WERI-Rb-1 (cell line): Measurements from ENCODE around the gene MBOAT2.
"Not testable (repeated sequence)": the region's sequence is repeated elsewhere in the genome, so short reads cannot be mapped to it uniquely, and the experiment has no call there.

Experiments
- DNase-seq: peaks from one replicate; pipeline ENCODE4 v3.0.0-alpha.2; 2020
- H3K27ac ChIP-seq: fragments of 250-450 bp; sonication (Bioruptor Pico); 2 replicates; pipeline ENCODE4 v1.5.1; 2020; ENCODE audit warnings: mild to moderate bottlenecking, moderate library complexity
- H3K27me3 ChIP-seq: fragments of 250-450 bp; sonication (Bioruptor Pico); 2 replicates; pipeline ENCODE4 v1.5.1; 2021; ENCODE audit warnings: mild to moderate bottlenecking, low read depth, moderate library complexity; ENCODE audit not compliant: insufficient read depth, severe bottlenecking
- H3K36me3 ChIP-seq: fragments of 250-450 bp; sonication (Bioruptor Pico); 2 replicates; pipeline ENCODE4 v1.5.1; 2020; ENCODE audit warnings: mild to moderate bottlenecking, moderate library complexity
- H3K4me3 ChIP-seq: 2 replicates; pipeline ENCODE4 v1.5.1; 2011; ENCODE audit warnings: low read depth, mild to moderate bottlenecking, control low read depth, low read length
- H3K9me3 ChIP-seq: fragments of 250-450 bp; sonication (Bioruptor Pico); 2 replicates; pipeline ENCODE4 v1.5.1; 2021; ENCODE audit warnings: mild to moderate bottlenecking, moderate library complexity; ENCODE audit not compliant: severe bottlenecking
- TF ChIP-seq, protein P1 (sequence below): IDR thresholded peaks from 2 replicates; pipeline ENCODE4 v1.5.1; 2011; ENCODE audit warnings: low read depth, mild to moderate bottlenecking, control low read depth, inconsistent platforms, low read length

The MBOAT2 gene

GRCh38 chr2:8923183-8923582 lies 80.3 kb downstream of the MBOAT2 start:
- TF ChIP-seq, protein P1, sequence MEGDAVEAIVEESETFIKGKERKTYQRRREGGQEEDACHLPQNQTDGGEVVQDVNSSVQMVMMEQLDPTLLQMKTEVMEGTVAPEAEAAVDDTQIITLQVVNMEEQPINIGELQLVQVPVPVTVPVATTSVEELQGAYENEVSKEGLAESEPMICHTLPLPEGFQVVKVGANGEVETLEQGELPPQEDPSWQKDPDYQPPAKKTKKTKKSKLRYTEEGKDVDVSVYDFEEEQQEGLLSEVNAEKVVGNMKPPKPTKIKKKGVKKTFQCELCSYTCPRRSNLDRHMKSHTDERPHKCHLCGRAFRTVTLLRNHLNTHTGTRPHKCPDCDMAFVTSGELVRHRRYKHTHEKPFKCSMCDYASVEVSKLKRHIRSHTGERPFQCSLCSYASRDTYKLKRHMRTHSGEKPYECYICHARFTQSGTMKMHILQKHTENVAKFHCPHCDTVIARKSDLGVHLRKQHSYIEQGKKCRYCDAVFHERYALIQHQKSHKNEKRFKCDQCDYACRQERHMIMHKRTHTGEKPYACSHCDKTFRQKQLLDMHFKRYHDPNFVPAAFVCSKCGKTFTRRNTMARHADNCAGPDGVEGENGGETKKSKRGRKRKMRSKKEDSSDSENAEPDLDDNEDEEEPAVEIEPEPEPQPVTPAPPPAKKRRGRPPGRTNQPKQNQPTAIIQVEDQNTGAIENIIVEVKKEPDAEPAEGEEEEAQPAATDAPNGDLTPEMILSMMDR, result no peak

GRCh38 chr2:8922431-8922830 lies 81.1 kb downstream of the MBOAT2 start:
- no peaks in the 10 kb centered on the region for H3K9me3 ChIP-seq
- H3K4me3 ChIP-seq, result no peak overlapping the region
- no peak for DNase-seq
- no peaks in the 10 kb centered on the region; the same call in none of the 2 replicates for H3K36me3 ChIP-seq
- TF ChIP-seq, protein P1, result no peak
- H3K27me3 ChIP-seq, result no peaks in the 10 kb centered on the region
- H3K27ac ChIP-seq, result no peak overlapping the region

More at GRCh38 chr2:8923183-8923582, 80.3 kb downstream of the MBOAT2 start:
- Histone ChIP-seq H3K27me3 (no peaks in the 10 kb centered on the region), H3K4me3 (no peak overlapping the region), H3K27ac (no peak overlapping the region), H3K36me3 (no peaks in the 10 kb centered on the region; the same call in none of the 2 replicates), H3K9me3 (no peaks in the 10 kb centered on the region)
- DNase-seq, result no peak

DNA sequence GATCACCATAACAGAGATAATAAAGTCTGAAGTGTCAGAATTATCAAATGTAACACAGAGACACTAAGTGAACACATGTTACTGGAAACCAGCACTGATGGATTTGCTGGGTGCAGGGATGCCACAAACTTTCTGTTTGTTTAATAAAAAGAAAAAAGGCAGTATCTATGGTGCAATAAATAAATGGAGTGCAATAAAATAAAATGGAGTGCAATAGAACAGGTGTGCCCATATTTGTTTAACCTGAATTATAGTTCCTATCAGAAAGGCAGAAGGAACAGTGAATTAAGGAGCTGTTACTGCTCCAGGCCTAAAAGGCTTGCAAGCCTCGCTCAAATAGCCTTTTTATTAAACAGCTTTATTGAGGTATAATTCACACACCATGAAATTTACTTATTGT lies 85.1 kb downstream of the MBOAT2 start:
- Histone ChIP-seq H3K4me3 (no peak overlapping the region), H3K27me3 (no peaks in the 10 kb centered on the region), H3K27ac (no peak overlapping the region), H3K9me3 (no peaks in the 10 kb centered on the region), H3K36me3 (no peaks in the 10 kb centered on the region; the same call in 1 of the 2 replicates)
- no peak for DNase-seq
- TF ChIP-seq, protein P1, result no peak

DNA sequence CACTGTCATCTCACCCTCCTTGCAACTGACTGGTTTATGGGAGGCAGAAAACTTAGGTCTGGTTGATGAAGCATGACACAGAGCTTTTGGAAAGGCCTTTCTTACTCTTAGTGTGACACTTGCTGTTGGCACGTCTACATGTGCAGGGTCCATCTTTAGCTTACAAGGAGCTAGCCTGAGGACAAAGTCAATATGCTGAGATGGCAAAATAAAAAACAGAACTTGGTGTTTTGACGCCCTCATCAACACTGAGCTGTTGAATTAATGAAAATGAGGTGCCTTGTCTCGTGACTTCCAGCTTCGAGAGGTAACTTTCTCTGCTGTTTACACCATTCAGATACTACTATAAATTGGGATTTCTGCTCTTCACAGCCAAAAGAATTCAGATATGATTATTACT lies 87.5 kb downstream of the MBOAT2 start:
- no peak overlapping the region for H3K4me3 ChIP-seq
- TF ChIP-seq, protein P1, result no peak
- H3K27ac ChIP-seq, result no peak overlapping the region
- H3K36me3 ChIP-seq, result no peaks in the 10 kb centered on the region; the same call in 1 of the 2 replicates
- H3K27me3 ChIP-seq, result no peaks in the 10 kb centered on the region
- no peak for DNase-seq
- H3K9me3 ChIP-seq, result peaks cover 2% of the 10 kb centered on the region

GRCh38 chr2:8913767-8914166 lies 89.7 kb downstream of the MBOAT2 start:
- H3K27me3 ChIP-seq, H3K36me3 ChIP-seq, H3K9me3 ChIP-seq: not testable (repeated sequence)

GRCh38 chr2:8907764-8908288 lies 95.7 kb downstream of the MBOAT2 start:
- H3K27me3 ChIP-seq, result no peaks in the 10 kb centered on the region
- peaks cover 8% of the 10 kb centered on the region for H3K9me3 ChIP-seq
- no peak for DNase-seq
- TF ChIP-seq, protein P1, result no peak
- no peak overlapping the region for H3K4me3 ChIP-seq
- peaks cover 12% of the 10 kb centered on the region for H3K36me3 ChIP-seq
- no peak overlapping the region for H3K27ac ChIP-seq

More at GRCh38 chr2:8913767-8914166, 89.7 kb downstream of the MBOAT2 start:
- not testable (repeated sequence) for H3K4me3 ChIP-seq, DNase-seq, H3K27ac ChIP-seq

DNA sequence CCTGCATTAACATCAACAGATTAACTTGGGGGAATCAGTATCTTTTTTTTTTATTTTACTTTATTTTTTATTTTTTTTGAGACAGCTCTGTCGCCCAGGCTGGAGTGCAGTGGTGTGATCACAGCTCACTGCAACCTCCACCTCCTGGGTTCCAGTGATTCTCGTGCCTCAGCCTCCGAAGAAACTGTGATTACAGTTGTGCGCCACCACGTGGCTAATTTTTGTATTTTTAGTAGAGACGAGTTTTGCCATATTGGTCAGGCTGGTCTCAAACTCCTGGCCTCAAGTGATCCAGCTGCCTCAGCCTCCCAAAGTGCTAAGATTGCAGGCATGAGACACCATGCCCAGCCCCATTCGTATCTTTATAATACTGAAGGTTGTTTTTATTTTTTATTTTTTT lies 99.6 kb downstream of the MBOAT2 start:
- H3K36me3 ChIP-seq, result peaks cover 16% of the 10 kb centered on the region
- H3K9me3 ChIP-seq, H3K4me3 ChIP-seq, H3K27me3 ChIP-seq, H3K27ac ChIP-seq, DNase-seq: not testable (repeated sequence)

DNA sequence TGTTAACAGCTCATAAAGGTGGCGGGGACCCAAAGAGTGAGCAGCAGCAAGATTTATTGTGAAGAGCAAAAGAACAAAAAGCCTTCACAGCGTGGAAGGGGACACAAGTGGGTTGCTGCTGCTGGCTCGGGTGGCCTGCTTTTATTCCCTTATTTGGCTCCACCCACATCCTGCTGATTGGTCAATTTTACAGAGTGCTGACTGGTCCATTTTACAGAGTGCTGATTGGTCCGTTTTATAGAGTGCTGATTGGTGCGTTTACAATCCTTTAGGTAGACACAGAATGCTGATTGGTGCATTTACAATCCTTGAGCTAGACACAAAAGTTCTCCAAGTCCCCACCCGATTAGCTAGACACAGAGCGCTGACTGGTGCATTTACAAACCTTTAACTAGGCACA lies 100.7 kb downstream of the MBOAT2 start:
- not testable (repeated sequence) for DNase-seq, H3K27me3 ChIP-seq, H3K4me3 ChIP-seq, H3K9me3 ChIP-seq, H3K27ac ChIP-seq
- peaks cover 12% of the 10 kb centered on the region for H3K36me3 ChIP-seq

GRCh38 chr2:8897206-8897605 lies 106.3 kb downstream of the MBOAT2 start:
- H3K36me3 ChIP-seq, result peaks cover 19% of the 10 kb centered on the region
- not testable (repeated sequence) for DNase-seq, H3K4me3 ChIP-seq, H3K27ac ChIP-seq, H3K9me3 ChIP-seq, H3K27me3 ChIP-seq

DNA sequence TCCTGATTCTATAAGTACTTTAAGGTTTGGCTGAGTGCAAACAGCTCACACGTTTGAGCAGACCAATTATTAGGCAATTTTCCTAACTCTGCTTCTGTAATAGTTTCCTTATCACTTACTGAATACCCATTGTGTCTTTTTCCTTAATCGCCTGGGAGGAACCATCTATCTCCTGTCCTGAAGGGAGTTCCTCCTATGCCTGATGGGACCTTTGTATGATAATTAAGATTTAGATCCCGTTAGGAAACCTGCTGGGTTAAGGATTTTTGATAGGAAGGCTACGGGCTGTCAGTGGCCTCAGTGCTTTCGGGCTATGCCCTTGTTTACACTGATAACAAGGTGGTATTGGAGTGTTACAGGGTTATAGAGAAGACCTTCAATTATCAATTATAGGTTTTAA lies 106.8 kb downstream of the MBOAT2 start:
- H3K9me3 ChIP-seq, H3K27ac ChIP-seq, H3K4me3 ChIP-seq, H3K27me3 ChIP-seq, DNase-seq: not testable (repeated sequence)
- H3K36me3 ChIP-seq, result peaks cover 16% of the 10 kb centered on the region
